GM08714 (cell line): ENCODE measurements around the gene MDFIC2.
"Not testable (repeated sequence)": the region's sequence is repeated elsewhere in the genome, so short reads cannot be mapped to it uniquely, and the experiment has no call there.

Source experiments
- H3K4me3 ChIP-seq: fragments of 200-500 bp; sonication (Bioruptor generic); 2 replicates; pipeline ENCODE4 v1.5.1; 2014; ENCODE audit warnings: mild to moderate bottlenecking, low read length, inconsistent platforms
- ZNF274 ChIP-seq: IDR thresholded peaks from 2 replicates; pipeline ENCODE4 v1.6.1; 2012; ENCODE audit warnings: mild to moderate bottlenecking, low read depth, low read length

Gene MDFIC2

GRCh38 chr3:70242297-70242882 lies 70.0 kb downstream of the MDFIC2 start:
- H3K4me3 ChIP-seq: no peak overlapping the region
- TF ChIP-seq ZNF274: no peak

DNA sequence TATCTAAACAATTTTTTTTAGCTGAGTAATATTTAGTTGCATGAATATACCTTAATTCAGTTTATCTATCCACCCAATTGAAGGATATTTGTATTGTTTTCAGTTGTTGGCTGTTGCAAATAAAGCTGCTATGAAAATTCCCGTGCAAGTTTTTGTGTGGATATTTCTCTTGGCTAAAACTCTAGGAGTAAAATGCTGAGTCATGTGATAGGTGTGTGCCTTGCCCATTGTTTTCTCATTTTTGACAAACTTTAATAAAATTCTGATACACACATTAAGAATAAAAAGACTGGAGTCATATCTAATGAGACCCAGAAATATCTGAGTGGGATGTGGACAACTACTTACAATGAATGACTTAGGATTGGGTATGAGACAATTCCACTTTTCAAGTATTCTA lies 78.6 kb downstream of the MDFIC2 start:
- no peak overlapping the region for H3K4me3 ChIP-seq
- TF ChIP-seq ZNF274: no peak

DNA sequence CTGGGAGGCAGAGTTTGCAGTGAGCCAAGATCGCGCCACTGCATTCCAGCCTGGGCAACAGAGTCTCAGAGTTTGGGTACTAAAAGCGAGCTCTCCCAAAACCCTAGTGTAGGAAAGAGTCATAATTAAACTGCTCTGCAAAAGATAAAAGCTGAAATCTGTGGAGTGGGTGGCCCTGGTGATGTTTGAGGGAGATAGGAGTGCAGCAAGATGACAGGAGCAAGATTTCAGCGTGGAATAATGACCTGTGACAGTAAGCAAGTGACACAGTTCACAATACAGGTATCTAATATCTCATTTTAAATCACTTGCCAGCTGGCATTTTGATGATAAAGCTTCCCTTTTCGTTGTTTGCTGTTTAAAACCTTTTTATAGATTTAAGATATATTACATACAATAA lies 79.3 kb downstream of the MDFIC2 start:
- TF ChIP-seq ZNF274: no peak

GRCh38 chr3:70231266-70231701 lies 81.2 kb downstream of the MDFIC2 start:
- no peak for TF ChIP-seq ZNF274
- no peak overlapping the region for H3K4me3 ChIP-seq

More for the DNA sequence above, 79.3 kb downstream of the MDFIC2 start:
- H3K4me3 ChIP-seq: no peak overlapping the region

DNA sequence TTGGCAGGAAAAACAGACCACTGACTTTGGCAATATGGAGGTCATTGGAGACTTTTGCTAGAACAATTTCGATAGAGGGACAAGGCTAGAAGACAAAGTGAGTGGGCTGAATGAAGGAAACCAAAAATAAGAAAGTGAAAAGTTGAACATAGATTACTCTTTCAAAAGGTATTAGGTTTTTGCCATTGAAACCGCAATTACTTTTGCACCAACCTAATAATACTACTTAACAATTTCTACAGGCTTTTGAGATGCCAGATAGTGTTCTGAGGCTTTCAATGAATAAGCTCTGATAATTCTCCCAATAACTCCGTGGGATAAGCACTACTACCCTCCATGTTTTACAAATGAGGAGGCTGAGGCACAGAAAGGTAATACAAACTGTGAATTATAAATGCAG lies 85.0 kb downstream of the MDFIC2 start:
- no peak overlapping the region for H3K4me3 ChIP-seq
- no peak for TF ChIP-seq ZNF274

DNA sequence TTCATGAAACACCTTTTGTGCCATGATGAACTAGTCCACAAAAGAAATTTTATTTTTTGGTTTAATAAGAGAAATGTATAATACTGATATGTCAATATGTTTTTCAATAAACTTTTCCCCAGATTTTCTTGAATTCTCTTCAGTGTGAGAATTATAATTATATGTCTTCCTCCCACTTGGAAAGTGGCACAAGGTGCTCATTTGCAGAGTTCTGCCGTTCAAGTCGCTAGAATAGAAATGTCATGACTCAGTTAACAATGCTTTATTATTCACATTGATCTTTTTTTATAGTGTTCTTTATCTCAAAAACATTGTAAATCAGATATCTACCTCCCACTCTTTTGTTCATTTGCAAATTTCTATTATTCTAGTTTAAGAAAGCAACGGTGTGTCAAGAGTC lies 87.3 kb downstream of the MDFIC2 start:
- no peak overlapping the region for H3K4me3 ChIP-seq
- TF ChIP-seq ZNF274: no peak

DNA sequence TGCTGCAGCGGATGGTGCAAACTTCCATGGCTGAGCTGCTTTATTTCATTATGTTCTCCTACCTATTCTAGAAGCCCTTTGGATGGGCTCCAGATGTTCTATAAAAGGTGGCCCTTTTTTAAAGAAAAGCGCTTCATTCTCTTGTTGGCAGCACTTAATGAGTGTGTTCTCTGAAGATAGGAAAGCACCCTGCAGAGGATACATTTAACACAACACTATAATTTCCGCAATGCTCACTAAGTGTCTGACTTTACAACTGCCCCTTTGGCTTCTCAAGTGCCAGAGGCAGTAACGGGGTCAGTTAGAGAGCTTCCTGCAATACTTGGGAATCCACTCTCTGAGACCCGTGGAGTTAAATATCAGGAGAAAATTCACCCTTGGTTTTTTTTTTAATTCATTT lies 88.1 kb downstream of the MDFIC2 start:
- no peak for TF ChIP-seq ZNF274
- no peak overlapping the region for H3K4me3 ChIP-seq

GRCh38 chr3:70218471-70218870 lies 94.0 kb downstream of the MDFIC2 start:
- no peak overlapping the region for H3K4me3 ChIP-seq
- no peak for TF ChIP-seq ZNF274

DNA sequence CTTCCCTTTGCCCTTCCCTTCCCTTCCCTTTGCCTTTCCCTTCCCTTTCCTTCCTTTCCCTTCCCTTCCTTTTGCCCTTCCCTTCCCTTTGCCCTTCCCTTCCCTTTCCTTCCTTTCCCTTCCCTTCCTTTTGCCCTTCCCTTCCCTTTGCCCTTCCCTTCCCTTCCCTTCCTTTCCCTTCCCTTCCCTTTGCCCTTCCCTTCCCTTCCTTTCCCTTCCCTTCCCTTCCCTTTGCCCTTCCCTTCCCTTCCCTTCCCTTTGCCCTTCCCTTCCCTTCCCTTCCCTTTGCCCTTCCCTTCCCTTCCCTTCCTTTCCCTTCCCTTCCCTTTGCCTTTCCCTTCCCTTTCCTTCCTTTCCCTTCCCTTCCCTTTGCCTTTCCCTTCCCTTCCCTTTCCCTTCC lies 101.2 kb downstream of the MDFIC2 start:
- not testable (repeated sequence) for H3K4me3 ChIP-seq

- no peak overlapping the region for H3K4me3 ChIP-seq
These were observed 110.5 kb downstream of the MDFIC2 start for GRCh38 chr3:70201975-70202374.

DNA sequence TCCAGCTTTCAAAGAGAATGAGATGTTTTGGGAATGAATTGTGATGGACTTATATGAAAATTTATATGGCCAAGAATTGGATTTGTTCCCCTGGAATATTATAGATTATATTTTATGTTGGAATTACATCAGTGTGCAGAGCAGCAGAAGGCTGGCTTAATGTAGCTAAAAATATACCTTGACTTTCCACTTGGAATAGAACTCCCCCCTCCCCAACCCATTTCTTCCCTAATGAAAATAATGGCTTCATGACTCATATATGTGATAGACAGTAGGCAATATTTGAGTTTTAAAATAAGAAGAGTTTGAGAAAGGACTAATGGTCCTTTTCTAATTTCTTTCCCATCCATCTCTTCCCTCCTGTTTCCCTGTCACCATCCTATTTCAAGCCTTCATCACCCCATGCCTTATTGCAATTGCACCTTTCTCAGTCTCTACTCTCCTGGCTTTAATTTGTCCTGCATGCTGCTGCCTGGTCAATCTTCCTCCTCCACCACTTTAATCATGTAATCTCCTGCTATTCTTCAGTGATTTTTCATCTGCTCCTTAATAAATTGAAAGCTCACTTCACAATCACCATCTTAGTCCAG lies 122.5 kb downstream of the MDFIC2 start:
- no peak overlapping the region for H3K4me3 ChIP-seq
- no peak for TF ChIP-seq ZNF274

More at GRCh38 chr3:70201975-70202374, 110.5 kb downstream of the MDFIC2 start:
- TF ChIP-seq ZNF274: no peak

- H3K4me3 ChIP-seq: no peak overlapping the region
- no peak for TF ChIP-seq ZNF274
These were observed 126.2 kb downstream of the MDFIC2 start for GRCh38 chr3:70186221-70186620.

DNA sequence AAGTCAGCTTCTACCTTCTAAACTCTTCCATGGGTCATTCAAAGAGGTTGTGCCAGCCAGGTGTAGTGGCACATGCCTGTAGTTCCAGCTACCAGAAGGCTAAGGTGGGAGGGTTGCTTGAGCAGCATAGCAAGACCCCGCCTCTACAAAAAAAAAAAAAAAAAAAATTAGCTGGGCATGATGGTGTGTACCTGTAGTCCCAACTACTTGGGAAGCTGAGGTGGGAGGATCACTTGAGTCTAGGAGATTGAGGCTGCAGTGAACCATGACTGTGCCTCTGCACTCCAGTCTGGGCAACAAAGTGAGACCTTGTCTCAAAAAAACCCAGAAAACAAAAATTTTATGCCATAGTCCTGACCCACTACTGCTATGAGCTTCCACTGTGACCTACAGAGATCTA lies 126.8 kb downstream of the MDFIC2 start:
- H3K4me3 ChIP-seq: no peak overlapping the region
- no peak for TF ChIP-seq ZNF274

- no peak for TF ChIP-seq ZNF274
- no peak overlapping the region for H3K4me3 ChIP-seq
These were observed 128.5 kb downstream of the MDFIC2 start for GRCh38 chr3:70183781-70184504.

- H3K4me3 ChIP-seq: no peak overlapping the region
- no peak for TF ChIP-seq ZNF274
These were observed 130.3 kb downstream of the MDFIC2 start for GRCh38 chr3:70182166-70182565.
